NCI-H187 treated with DMSO at 0.1 percent for 48 hours (cell line): ENCODE data around the gene SH3RF3.
"Not testable (repeated sequence)": the region's sequence is repeated elsewhere in the genome, so short reads cannot be mapped to it uniquely, and the experiment has no call there.

Source experiments
- DNase-seq: peaks from one replicate; lab custom pipeline; 2025; lab: John Stamatoyannopoulos, UW

Gene SH3RF3

GRCh38 chr2:109159096-109159495, 30.1 kb downstream of the SH3RF3 start:
- no peak for DNase-seq

- DNase-seq = no peak
Observed at GRCh38 chr2:109160714-109161440, 31.9 kb downstream of the SH3RF3 start.

GRCh38 chr2:109162367-109162766, 33.4 kb downstream of the SH3RF3 start:
- DNase-seq = not testable (repeated sequence)

- no peak for DNase-seq
Observed at GRCh38 chr2:109162999-109163398, 34.0 kb downstream of the SH3RF3 start.

GRCh38 chr2:109164311-109164710, 35.3 kb downstream of the SH3RF3 start:
- DNase-seq = no peak

- DNase-seq = no peak
Observed at GRCh38 chr2:109164739-109165221, 35.8 kb downstream of the SH3RF3 start.

- no peak for DNase-seq
Observed at GRCh38 chr2:109166811-109167210, 37.8 kb downstream of the SH3RF3 start.

- no peak for DNase-seq
Observed at GRCh38 chr2:109168086-109168485, 39.1 kb downstream of the SH3RF3 start.

GRCh38 chr2:109168716-109169115, 39.7 kb downstream of the SH3RF3 start:
- no peak for DNase-seq

- DNase-seq = no peak
Observed at GRCh38 chr2:109170645-109171044, 41.6 kb downstream of the SH3RF3 start.

- no peak for DNase-seq
Observed at GRCh38 chr2:109171444-109172334, 42.7 kb downstream of the SH3RF3 start.

- no peak for DNase-seq
Observed at GRCh38 chr2:109172556-109173105, 43.6 kb downstream of the SH3RF3 start.

GRCh38 chr2:109173311-109174171, 44.5 kb downstream of the SH3RF3 start:
- no peak for DNase-seq

GRCh38 chr2:109174214-109174613, 45.2 kb downstream of the SH3RF3 start:
- no peak for DNase-seq

GRCh38 chr2:109174626-109175349, 45.8 kb downstream of the SH3RF3 start:
- no peak for DNase-seq

- DNase-seq = no peak
Observed at GRCh38 chr2:109175350-109175678, 46.3 kb downstream of the SH3RF3 start.

- DNase-seq = no peak
Observed at GRCh38 chr2:109176928-109177327, 47.9 kb downstream of the SH3RF3 start.

- no peak for DNase-seq
Observed at GRCh38 chr2:109177635-109178034, 48.6 kb downstream of the SH3RF3 start.

GRCh38 chr2:109178968-109179367, 50.0 kb downstream of the SH3RF3 start:
- no peak for DNase-seq

- no peak for DNase-seq
Observed at GRCh38 chr2:109180786-109181185, 51.8 kb downstream of the SH3RF3 start.

GRCh38 chr2:109182426-109182825, 53.4 kb downstream of the SH3RF3 start:
- no peak for DNase-seq
